GM20431 (cell line): Measurements from ENCODE around the gene FGFRL1.
"Not testable (repeated sequence)": the region's sequence is repeated elsewhere in the genome, so short reads cannot be mapped to it uniquely, and the experiment has no call there.

Experiments
- in situ Hi-C: fragments of 300-500 bp; cut with MseI, MboI; formaldehyde crosslinking; loops from one replicate; pipeline ENCODE4 v1.15.0; 2020; ENCODE audit warnings: low sequenced_read_pairs; ENCODE audit not compliant: unreplicated experiment

Gene FGFRL1

DNA sequence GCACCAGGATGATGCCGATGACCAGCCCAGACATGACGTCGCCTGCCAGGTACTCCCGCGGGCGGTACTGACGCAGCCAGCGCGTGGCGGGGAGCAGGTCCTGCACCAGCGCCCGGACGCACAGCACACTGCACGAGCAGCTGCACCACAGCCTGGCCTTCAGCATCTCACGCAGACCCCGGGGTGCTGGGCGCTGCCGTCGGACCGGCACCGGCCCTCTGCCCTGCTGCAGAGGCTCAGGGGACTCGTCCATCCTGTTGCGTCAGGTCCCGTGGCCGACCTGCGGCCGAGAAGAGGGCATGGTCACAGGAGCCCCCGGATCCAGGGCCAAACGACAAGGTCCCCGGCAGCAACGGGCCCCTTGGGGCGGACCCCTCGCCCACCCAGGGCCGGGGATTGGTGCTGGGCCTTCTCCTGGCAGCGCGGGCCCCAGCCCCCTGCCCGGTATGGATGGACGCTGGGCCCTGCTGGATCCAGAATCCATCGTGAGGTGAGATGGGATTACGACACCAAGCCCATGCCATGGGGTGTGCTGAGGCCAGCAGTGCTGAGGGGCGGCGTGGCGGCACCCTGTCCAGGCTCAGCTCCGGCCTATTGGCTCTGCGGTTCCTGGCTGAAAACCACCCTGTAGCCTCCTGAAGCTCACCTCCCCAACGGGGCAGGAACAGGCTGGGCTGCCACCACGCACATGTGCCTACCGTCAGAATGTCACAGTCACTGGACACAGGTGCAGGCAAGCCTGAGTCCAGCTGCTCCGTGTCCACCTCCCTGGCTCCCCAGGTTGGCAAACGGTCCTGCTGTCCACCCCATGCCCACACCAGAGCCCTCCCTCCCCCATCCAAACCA is 19.8 kb upstream of the FGFRL1 start:
- in situ Hi-C loops = no loop called here

DNA sequence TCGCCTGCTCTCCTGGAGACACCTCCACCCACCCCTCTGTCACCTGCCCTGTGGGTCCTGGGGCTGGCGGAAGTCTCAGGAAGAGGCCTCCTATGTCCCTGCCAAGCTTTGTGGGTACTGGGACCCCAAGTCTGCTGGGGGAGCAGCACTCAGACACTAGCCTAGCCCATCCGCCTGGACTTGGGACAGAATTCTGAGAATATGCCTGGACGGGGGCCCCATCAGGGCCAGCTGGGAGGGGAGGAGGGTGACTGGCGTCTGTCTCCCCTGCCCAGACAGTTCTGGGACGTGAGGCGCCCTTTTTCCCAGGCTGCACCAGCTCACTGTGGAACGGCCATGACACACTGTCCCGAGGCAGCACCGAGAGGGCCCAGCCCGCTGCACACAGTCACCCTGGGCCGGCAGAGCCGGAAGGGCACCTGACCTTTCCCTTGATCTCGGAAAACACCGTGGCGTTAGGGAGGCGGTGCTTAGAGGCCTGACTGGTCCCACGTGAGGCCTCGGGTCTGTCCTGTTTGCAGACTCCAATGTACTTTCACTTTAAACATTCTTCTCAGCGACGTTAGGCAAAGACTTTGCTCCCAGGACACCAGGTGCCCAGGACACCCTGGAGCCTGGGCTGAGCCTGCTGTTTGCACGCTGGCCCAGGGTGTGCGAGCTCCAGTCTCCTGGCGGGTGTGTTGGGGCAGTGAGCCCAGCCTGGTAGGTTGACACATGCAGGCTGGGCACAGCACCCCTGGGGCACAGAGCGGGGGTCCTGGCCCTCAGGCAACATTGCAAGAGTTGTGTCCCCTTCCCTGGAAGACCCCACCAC is 18.9 kb upstream of the FGFRL1 start:
- in situ Hi-C loops = no loop called here

DNA sequence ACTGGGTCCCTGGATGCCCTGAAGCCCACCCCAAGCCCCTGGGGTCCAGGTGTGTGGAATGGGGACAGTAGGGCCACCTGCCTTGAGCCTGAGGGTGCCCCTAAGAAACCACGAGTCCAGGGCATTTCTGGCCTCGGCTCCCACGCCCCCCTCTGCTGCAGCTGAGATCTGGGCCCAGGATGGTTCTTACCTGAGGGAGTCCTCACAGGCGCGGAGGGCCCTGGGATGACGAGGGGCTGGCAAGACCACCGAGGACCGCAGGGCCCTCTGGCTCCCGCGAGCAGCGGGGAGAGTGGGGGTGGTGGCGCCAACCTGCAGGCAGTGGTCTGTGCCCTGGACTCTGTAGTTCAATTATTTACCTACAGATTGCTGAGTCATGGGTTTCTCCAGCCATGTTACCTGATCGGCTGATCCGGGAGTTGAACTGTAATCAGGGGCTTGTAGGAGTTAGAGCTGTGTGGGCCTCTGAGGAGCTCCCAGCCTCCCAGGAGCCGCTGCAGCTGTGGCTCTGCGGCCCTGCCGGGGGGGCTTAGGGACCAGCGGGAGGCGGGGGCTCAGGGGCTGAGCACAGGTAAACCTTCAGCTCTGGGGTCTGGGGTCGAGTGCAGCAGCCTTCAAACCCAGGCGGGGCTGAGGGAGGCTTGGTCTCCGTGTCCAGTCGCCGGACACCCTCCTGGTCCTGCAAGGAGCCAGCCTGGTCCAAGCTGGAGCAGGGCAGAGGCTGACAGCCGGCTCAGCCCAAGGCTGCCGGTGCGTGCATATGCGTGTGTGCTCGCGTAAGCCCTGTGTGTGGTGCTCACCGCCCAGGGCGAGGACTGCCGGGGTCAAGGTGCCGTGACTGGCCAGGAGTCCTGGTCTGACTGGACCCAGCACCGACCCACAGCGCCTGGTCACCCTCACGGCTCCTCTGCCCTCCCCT is 18.1 kb upstream of the FGFRL1 start, which contains the start of gene SLC26A1:
Gene SLC26A1, minus strand, starts transcription at position 294 of the 919 bp plus-strand sequence. CDS start 1,701 bp downstream, outside the sequence.
- in situ Hi-C loops = no loop called here

DNA sequence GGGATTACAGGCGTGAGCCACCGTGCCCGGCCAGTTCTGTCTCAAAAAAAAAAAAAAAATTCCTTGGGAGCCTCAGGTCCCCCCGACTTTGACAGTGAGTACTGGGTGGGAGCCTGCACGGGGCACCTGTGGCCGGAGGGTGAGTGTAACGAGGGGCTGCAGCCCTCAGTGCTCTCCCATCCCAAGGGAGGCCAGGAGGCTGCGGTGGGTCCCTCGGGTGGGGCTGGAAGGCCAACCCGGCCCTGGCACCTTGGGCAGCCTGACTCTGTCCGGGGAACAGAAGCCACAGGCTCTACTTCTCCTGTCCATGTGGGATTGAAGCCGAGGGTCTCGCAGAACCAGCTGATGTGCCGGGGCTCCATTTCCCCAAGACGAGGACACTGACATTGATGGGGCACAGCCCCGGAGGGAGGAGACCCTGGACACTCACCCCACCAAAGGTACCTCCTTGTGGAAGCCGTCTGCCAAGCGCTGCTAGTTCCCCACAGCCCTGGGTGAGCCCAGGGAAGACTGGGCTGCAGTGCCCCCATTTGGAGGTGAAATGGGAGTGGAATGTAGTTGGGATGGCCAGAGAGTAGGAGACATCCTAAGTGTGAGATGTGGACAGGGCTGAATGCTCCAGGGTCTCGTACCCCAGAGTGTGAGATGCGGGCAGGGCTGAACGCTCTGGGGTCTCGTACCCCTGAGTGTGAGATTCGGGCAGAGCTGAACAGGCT is 16.0 kb upstream of the FGFRL1 start:
- in situ Hi-C loops = no loop called here

DNA sequence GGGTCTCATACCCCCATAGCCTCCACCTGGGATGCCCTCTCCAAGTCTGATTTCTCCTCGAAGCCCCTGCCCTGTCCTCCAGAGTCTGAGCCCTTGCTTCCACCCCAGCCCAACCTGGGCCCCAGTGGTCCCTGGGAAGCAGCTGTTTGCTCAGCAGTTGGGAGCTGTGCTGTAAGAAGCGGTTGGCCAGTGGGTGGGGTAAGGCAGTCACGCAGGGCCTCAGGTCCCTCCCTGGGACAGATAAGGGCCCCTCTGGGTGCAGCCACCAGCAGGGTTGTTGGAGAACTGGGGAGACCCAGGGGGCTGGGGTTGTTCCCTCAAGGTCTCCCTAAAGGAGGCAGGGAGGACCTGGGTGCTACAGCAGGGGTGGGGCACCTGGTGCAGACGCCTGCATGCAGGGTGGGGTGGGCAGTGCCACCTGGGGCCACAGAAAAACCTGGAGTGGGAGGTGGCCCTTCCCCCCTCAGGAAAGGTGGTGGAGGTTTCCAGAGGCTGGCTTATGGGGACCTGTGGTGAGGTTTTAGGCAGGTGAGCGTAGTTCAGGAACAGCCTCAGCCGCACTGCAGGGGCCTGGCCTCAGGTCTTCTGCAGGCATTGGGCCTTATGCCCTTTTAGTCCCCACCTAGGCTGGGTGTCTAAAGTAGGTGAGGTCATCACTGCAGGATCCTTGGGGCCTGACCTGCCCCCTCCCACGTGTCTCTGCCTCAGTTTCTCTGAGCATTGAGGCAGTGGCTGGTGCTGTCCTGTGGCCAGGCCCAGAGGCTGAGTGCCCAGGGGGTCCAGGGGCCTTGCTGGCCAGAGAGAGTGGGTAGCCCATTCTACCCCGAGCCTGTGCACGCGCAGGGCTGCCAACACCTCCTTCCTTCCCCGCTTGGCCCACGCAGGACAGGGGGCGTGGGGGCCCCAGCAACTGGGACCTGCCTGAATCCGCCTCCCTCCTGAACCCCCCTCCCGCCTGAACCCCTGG is 15.1 kb upstream of the FGFRL1 start:
- in situ Hi-C loops = no loop called here

- in situ Hi-C loops = no loop called here
These were observed 14.4 kb upstream of the FGFRL1 start for GRCh38 chr4:996997-997374.

GRCh38 chr4:997375-998071 is 13.9 kb upstream of the FGFRL1 start:
- in situ Hi-C loops = no loop called here

DNA sequence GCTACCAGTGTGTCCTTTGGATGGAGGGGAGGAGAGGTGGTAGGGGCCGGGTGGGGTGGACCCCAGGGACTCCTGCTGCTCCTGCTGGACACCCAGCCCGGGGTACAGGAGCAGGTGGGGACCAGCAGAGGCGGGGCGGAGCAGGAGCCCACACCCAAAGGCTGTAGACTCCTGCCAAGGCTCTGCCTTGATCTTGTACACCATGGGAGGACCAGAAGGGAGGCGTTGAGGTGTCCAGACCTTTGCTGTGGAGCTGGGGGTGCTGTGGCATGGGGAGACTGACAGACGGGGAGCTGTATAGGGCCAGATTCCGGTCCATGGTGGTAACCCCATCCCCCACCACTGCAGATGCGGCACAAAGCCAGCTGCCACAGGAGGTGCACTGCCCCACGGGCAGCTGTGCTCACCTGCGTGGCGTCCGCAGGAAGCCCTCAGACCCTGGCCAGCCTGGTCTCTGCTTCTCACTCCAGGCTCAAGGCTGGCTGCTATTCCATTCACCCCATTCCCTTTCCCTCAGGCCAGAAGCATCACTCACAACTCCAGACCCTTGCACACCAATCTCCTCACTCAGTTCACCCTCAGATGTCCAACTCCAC is 13.2 kb upstream of the FGFRL1 start:
- in situ Hi-C loops = no loop called here

GRCh38 chr4:999240-999863 is 12.1 kb upstream of the FGFRL1 start:
- in situ Hi-C loops = not testable (repeated sequence)

GRCh38 chr4:999882-1000425 is 11.5 kb upstream of the FGFRL1 start:
- in situ Hi-C loops = no loop called here

- in situ Hi-C loops = no loop called here
These were observed 10.7 kb upstream of the FGFRL1 start for GRCh38 chr4:1000686-1001260.

GRCh38 chr4:1001561-1002130 is 9.8 kb upstream of the FGFRL1 start:
- in situ Hi-C loops = no loop called here

- in situ Hi-C loops = no loop called here
These were observed 9.2 kb upstream of the FGFRL1 start for GRCh38 chr4:1002131-1002630.

DNA sequence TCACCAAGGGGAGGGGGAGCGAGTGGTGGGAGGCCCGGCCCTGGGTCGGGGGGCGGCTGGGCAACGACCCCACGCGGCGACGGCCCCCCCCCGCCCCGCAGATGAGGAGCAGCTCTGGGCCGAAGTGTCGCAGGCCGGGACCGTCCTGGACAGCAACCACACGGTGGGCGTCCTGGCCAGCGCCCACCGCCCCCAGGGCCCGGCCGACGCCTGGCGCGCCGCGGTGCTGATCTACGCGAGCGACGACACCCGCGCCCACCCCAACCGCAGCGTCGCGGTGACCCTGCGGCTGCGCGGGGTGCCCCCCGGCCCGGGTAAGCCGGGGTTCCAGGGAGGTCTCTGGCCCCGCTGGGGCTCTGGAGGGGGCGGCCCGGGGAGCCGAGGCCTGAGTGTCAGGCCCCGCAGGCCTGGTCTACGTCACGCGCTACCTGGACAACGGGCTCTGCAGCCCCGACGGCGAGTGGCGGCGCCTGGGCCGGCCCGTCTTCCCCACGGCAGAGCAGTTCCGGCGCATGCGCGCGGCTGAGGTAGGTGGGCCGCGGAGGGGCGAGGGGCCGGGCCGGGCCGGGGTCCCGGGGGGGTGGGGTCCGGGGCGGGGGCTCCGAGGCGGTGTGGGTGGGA is 8.7 kb upstream of the FGFRL1 start:
- in situ Hi-C loops = no loop called here

GRCh38 chr4:1003271-1004070 is 8.0 kb upstream of the FGFRL1 start:
- in situ Hi-C loops = no loop called here
